GM18526 (cell line): ENCODE measurements around the gene BMP6.

Experiments
- POLR2A ChIP-seq: IDR thresholded peaks from 3 replicates; pipeline ENCODE4 v1.6.1; 2011; ENCODE audit not compliant: insufficient read length; ENCODE audit errors: extremely low read depth

The BMP6 gene

DNA sequence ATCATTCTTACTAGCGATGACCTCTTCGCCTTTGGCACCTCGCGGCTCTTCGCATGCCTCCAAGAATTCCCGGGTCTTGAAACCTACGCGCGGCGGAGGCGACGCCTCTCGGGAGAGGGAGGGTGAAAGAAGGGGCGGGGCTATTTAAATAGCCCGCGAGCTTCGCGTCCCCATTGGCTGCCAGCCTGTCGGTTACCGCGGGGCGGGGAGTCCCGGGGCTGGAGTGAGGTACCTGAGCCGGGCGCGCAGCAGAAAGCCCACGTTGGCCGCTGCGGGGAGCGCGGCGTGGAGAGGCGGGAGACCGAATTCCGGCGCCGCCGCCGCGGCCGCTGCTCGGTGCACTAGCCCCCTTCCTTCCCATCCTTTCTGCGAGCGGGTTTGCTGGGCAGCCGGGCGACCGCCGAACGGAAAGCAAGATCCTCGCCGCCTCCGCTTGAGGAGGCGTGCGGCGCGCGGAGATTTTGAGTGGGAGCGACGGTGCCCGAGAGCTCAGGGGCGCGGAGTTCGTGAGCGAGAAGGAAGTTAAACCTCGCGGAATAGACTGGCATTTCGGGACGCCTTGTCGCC, at the start of gene BMP6:
BMP6 (plus strand) TSS at position 251 of the 567 bp plus-strand sequence. CDS start 857 bp downstream, outside the sequence.
- no peak for TF ChIP-seq POLR2A

- TF ChIP-seq POLR2A, result no peak
Observed at GRCh38 chr6:7677229-7677628, 48.7 kb upstream of the BMP6 start.

- no peak for TF ChIP-seq POLR2A
Observed at GRCh38 chr6:7680393-7681075, 45.4 kb upstream of the BMP6 start.

DNA sequence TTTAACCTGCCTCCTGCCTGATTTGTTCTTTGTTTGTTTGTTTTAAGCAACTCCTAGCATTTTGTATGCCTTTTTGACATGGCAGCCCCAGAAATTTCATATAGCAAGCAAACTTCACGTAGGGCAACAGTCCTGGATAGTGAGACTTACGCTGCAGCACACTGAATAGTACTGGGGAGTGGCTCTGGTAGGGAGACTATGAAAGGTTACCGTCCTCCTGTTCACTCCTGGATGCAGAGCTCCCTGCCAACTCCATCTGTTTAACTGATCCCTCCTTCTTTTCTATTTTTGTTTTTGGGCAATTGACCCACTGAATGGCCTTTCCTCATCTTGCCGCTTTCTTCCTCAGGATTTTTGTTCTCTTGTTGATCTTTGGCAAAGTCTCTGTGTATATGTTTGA, 44.5 kb upstream of the BMP6 start:
- TF ChIP-seq POLR2A, result no peak

DNA sequence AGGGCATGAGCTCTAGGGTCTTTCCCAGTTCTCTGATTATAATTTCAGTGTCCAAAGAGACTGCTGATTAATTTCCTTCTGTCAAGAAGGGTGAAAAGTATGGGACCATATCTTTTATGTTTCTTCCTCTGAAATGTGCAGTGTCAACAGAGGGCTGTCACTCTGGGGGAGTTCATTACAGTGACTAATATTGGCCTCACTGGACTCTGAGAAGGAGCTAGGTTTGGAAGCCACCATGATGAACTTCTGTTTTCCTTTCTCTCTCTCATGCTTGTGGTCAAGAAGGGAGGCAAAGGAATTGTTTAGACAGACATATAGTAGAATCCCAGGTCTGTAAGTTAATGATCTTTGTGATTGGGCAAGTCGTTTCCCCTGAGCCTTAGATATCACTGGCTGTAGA, 41.8 kb upstream of the BMP6 start:
- TF ChIP-seq POLR2A, result no peak

DNA sequence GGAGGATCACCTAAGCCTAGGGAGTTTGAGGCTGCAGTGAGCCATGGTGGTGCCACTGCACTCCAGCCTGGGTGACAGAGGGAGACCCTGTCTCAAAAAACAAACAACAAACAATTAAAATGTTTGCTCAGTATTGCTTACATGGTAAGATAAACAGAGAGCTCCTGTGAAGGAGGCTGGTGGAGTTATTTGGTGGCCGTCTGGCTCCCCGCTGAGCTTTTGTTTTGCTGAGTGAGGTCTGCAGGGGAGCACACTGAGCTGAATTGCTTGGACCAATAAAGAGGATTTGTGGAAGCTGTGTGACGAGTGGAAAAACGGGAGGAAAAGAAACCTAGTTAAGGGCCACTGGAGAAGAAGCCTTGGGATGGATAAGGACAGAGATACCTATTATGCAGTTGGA, 41.1 kb upstream of the BMP6 start:
- TF ChIP-seq POLR2A, result no peak

DNA sequence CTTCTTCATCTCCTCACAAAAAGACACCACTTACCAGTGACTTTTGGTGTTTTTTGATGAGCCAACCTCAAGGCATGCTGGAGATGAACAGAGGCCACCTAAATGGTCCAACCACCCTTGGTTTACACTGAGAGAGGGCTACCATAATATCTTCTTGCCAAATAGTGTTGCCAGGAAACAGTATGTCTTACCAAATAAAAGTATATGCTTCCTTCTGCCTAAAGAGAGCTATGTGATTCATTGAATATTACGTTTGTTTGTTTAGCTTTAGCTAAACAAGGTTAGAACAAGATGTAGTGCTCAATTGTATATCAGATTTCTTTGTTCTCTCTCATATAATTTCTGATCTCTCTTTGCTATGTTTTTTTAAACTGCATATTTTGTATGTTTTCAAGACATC, 40.6 kb upstream of the BMP6 start:
- no peak for TF ChIP-seq POLR2A

DNA sequence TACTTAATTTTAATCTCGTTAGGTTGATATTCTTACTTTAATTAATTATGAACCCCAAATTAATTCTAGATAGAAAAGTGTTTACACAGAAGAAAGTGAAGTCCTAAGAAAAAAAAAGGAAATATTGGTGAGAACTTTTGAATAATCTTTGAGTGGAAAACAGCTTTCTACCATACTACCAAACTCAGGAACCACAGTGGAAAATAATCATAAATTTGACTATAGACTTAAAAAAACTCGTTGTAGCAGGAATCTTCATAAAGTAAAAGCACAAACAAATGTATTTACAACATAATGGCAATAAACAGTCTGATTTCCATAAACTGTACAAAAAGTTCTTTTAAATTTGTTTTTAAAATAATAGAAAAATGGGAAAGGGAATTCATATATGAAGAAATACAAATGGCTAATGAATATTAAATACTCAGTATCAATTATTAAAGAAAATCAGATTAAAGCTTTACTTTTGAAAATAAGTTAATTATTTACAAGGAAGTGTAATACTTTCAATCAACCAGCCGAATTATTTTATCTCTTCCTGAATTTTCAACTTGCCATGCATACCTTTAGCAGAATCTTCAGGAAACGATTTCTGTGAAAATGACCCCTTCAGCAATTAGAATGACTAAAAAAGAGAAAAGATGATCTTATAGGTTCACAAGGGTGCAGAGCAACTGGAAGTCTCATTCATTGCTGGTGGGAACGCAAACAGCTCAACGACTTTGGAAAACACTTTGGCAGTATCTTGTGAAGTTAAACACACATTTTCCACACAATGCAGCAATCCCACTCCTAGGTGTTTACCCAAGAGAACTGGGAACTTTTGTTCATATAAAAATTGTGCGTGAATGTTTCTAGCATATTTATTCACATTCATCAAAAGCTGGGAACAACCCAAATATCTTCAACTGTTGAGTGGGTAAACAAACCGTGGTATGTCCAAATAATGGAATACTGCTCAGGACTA, 38.5 kb upstream of the BMP6 start:
- TF ChIP-seq POLR2A, result no peak

- no peak for TF ChIP-seq POLR2A
Observed at GRCh38 chr6:7691021-7691420, 34.9 kb upstream of the BMP6 start.

DNA sequence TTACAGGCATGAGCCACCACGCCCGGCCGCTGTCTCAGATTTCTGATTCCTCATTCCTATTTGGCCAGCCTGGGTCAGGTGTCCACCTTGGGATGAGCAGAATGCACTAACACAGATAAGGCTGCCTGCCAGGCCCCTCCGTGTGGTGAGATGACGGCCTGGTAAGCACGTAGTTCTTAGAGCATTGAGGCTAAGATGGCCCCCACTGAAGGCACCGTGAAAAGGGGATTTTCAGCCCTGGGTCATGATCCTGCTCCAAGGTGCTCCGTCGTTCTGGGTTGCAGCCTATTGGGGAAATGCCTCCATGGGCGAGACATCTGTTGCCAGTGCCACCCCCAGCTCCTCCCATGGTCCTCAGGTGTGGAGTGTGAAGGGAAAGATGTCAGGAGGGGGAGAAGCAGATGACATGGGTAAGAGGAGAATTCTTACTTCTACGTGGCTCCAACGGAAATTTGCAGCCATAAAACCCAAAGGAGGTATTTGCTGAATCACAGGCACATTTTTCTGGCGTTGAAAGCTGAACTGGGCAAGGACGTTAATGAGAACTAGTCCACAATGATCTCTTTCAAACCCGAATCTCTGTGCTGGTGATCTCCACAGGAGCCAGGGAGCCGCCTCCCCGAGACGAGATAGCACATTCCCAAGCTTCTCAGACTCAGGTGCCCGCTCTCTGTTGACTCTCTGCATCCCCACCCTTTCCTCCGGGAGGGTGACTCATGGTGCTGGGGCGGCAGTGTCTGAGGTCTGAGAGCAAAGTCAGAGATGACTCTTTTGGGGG, 34.0 kb upstream of the BMP6 start:
- TF ChIP-seq POLR2A, result no peak

- no peak for TF ChIP-seq POLR2A
Observed at GRCh38 chr6:7692453-7692784, 33.5 kb upstream of the BMP6 start.

GRCh38 chr6:7693827-7694226, 32.1 kb upstream of the BMP6 start:
- TF ChIP-seq POLR2A, result no peak

- TF ChIP-seq POLR2A, result no peak
Observed at GRCh38 chr6:7696061-7696460, 29.8 kb upstream of the BMP6 start.

DNA sequence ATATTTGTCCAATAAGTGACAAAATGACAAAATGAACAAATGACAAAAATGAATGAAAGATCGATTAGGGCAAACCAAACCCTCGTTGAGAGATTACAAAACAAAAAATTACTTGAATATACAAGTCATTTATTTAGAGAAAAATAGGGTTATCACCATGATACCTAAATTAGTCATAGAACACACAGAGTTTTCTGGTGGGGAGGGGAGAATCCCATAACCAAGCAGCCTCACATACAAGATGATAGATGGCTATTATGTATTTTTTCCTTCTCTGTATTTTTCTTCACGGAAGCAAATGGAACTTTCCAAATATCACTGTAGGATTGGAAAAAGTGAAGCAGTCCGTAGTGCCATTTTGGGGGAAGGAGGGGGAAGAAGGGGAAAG, 28.5 kb upstream of the BMP6 start:
- no peak for TF ChIP-seq POLR2A
